GM18951 (cell line): Measurements from ENCODE around the gene RBMS3.

Experiments
- POLR2A ChIP-seq: IDR thresholded peaks from 4 replicates; pipeline ENCODE4 v1.6.1; 2011; ENCODE audit warnings: mild to moderate bottlenecking; ENCODE audit not compliant: insufficient read length, insufficient read depth; ENCODE audit errors: extremely low read depth
- in situ Hi-C: fragments of 300-500 bp; cut with MboI; formaldehyde crosslinking; loops from one replicate; pipeline ENCODE4 v1.12.0; 2022; ENCODE audit warnings: low sequenced_read_pairs, mixed read lengths, inconsistent platforms; ENCODE audit not compliant: unreplicated experiment

The RBMS3 gene

GRCh38 chr3:29475305-29475840, 194.5 kb downstream of the RBMS3 start:
- TF ChIP-seq POLR2A: no peak

GRCh38 chr3:29475854-29476253, 195.0 kb downstream of the RBMS3 start:
- in situ Hi-C loops: no loop called here
- TF ChIP-seq POLR2A: no peak

More at GRCh38 chr3:29475305-29475840, 194.5 kb downstream of the RBMS3 start:
- in situ Hi-C loops: no loop called here

- no peak for TF ChIP-seq POLR2A
- in situ Hi-C loops: no loop called here
These were observed 197.7 kb downstream of the RBMS3 start for GRCh38 chr3:29478611-29479010.

- TF ChIP-seq POLR2A: no peak
- in situ Hi-C loops: no loop called here
These were observed 200.4 kb downstream of the RBMS3 start for GRCh38 chr3:29481249-29481648.

- in situ Hi-C loops: no loop called here
- no peak for TF ChIP-seq POLR2A
These were observed 201.3 kb downstream of the RBMS3 start for GRCh38 chr3:29481969-29482767.

- no peak for TF ChIP-seq POLR2A
- in situ Hi-C loops: no loop called here
These were observed 203.8 kb downstream of the RBMS3 start for GRCh38 chr3:29484633-29485032.

- in situ Hi-C loops: no loop called here
- no peak for TF ChIP-seq POLR2A
These were observed 205.2 kb downstream of the RBMS3 start for GRCh38 chr3:29486096-29486495.

- in situ Hi-C loops: no loop called here
- no peak for TF ChIP-seq POLR2A
These were observed 206.0 kb downstream of the RBMS3 start for GRCh38 chr3:29486917-29487316.

GRCh38 chr3:29488922-29489321, 208.1 kb downstream of the RBMS3 start:
- no peak for TF ChIP-seq POLR2A
- in situ Hi-C loops: no loop called here

- no peak for TF ChIP-seq POLR2A
- in situ Hi-C loops: no loop called here
These were observed 212.2 kb downstream of the RBMS3 start for GRCh38 chr3:29493109-29493508.

- no peak for TF ChIP-seq POLR2A
- in situ Hi-C loops: no loop called here
These were observed 213.6 kb downstream of the RBMS3 start for GRCh38 chr3:29494305-29495036.

GRCh38 chr3:29497282-29497681, 216.4 kb downstream of the RBMS3 start:
- TF ChIP-seq POLR2A: no peak
- in situ Hi-C loops: no loop called here

GRCh38 chr3:29502771-29503170, 221.9 kb downstream of the RBMS3 start:
- in situ Hi-C loops: no loop called here
- TF ChIP-seq POLR2A: no peak

GRCh38 chr3:29503314-29503713, 222.4 kb downstream of the RBMS3 start:
- in situ Hi-C loops: no loop called here
- no peak for TF ChIP-seq POLR2A

GRCh38 chr3:29503958-29504357, 223.1 kb downstream of the RBMS3 start:
- no peak for TF ChIP-seq POLR2A
- in situ Hi-C loops: no loop called here
